ENCODE data around the gene ATP6V1B1.

ATP6V1B1 gene

DNA sequence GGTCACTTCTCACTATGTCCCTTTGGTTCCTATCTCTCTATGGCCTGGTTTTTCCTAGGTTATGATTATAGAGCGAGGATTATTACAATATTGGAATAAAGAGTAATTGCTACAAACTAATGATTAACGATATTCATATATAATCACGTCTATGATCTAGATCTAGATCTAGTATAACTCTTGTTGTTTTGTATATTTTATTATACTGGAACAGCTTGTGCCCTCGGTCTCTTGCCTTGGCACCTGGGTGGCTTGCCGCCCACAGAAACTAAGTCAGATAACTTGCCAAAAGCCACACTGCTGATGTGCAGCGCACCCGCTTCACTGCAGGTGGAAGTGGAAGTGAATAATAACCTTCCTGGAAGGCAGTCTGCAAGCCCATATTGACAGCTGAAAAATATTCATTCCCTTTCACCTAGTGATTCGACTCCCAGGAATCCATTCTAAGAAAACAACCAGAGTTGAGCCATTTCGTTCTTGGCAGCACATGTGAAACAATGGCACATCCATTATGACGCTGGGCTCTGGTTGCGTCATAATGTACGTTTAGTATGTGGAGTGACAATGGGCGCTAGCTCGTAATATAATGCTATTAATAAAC, 42.0 kb downstream of the ATP6V1B1 start:
- no peak for DNase-seq

DNA sequence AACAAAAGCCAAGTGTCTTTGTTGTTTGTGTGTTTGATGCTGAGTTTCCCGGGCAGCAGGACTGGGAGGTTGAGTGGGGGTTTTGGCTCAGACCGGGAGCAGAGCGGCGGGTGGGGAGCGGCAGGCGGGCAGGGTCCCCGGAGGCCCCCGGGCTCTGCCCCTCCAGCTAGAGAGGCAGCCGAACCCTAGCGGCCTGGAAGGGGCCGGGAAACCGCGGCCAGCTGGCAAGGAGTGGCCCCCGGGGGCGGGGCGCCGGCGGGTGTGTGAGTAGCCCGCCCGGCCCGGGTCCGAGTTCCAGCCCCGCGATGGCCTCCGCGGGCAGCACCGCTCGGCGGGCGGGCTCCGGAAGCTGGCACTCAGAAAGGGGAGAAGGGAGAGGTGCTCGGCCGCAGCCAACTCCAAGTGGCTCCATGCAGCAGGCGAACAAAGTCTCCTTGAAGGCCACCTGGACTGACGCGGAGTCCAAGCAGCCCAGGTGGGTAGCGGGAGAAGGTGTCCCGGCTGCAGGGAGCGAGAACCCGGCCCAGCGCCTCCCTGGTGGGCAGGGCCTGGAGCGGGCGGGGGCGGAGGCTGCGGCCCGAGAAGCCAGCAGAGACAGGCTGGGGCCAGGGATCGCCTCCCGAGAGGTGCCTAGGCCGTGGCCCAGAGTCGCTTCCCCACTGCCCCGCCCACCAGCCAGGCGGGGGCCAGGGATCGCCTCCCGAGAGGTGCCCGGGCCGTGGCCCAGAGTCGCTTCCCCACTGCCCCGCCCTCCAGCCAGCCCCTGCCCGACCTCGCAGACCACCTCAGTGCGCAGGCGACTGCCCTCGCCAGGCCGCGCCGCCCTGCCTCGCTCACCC, 42.9 kb downstream of the ATP6V1B1 start, which contains the start of gene ANKRD53:
ANKRD53 (plus strand) TSS at position 290 of the 839 bp plus-strand sequence; CDS start at position 306, 16 bp downstream.
- DNase-seq = no peak

DNA sequence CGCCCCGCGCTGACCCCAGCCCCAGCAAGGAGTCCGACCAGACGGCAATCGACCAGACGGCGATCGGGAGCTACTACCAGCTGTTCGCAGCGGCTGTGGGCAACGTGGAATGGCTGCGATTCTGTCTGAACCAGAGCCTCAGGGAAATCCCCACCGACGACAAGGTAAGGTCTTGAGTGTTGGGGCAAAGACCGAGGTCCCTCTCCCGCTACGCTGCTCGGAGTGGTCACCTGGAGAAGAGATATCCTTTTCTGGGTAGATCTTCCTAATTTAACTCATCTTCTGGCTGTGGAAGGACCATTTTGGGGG, 43.4 kb downstream of the ATP6V1B1 start:
- DNase-seq = no peak

DNA sequence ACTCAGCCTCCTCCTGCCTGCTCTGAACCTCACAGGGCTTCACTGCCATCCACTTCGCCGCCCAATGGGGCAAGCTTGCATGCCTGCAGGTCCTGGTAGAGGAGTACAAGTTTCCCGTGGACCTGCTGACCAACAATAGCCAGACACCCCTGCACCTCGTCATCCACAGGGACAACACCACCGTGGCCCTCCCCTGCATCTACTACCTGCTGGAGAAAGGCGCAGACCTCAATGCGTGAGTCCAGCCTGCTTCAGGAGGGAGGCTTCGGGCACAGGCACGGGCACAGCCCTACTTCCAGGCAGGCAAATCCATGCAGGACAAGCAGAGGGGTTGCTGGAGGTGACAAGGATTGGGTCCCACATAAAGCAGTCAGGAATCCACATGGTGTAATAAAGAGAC, 43.9 kb downstream of the ATP6V1B1 start:
- no peak for DNase-seq

DNA sequence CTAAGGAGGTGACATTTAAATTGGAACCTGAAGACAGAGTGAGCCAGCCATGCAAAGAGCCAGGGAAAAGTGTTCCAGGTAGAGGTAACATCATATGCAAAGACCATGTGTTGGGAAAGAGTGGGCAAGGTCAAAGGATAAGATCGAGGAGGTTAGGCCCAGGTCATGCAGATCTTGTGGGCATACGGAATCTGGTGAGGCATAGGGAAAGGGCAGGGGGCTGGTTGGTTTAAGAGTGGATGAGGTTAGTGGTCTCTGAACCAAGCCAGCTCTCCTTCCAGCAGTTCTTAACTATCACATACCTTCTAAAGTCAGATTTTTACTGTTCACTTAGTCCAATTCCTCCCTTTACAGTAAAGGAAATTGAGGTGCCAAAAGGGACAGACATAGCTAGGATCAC, 45.7 kb downstream of the ATP6V1B1 start:
- no peak for DNase-seq

DNA sequence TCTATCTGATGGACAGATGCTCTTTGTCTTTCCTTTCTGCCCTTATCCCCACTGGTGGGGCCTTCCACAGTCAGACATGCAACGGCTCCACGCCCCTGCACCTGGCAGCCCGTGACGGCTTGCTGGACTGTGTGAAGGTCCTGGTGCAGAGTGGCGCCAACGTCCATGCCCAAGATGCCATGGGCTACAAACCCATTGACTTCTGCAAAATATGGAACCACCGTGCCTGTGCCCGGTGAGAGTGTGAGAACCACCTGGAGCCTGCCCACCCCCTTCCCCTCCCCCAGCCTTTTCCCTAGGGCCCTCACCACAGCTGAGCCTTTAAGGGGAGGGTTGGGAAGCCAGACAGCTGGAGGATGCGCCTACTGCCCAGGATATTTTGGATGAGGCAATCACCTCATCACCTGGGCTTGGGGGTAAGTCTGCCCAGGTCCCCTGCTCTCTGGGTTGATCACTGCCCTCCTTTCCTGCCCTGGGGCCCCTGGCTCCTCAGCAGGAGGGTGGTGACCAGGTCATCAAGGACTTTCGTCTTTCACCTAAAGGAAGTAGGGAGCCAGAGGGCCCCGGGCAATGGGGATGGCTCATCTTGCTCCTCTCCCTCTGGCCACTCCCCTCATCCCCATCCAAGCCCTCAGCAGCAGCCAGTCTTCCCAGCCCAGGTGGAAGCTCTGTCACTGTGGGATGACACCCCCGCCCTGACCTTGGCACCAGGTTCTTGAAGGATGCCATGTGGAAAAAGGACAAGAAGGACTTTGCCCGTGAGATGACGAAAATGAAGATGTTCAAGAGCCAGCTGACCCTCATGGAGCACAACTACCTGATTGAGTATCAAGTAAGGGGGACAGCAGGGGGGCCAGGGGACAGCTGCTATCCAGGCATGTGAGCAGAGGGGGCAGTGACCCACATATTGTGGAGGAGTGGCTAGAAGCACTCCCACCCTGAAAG, 46.4 kb downstream of the ATP6V1B1 start:
- no peak for DNase-seq

DNA sequence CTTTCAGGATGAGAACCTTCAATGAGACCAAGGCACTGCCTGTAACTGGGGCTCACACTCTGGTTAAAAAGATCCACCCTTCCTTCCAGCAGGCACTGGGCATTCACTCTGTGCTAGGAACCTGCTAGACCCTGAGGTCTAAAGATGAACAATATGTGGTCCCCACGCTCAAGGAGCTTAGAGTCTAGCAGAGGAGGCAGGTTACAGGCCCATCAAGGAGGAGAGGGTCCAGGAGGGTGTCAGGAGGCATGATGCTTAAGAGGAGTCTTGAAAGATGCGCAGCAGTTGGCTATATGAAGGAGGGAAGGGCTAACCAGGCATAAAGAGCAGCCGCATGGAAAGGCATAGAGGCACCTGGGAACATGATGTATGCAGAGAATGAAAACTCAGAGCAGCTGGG, 47.3 kb downstream of the ATP6V1B1 start:
- DNase-seq = no peak

DNA sequence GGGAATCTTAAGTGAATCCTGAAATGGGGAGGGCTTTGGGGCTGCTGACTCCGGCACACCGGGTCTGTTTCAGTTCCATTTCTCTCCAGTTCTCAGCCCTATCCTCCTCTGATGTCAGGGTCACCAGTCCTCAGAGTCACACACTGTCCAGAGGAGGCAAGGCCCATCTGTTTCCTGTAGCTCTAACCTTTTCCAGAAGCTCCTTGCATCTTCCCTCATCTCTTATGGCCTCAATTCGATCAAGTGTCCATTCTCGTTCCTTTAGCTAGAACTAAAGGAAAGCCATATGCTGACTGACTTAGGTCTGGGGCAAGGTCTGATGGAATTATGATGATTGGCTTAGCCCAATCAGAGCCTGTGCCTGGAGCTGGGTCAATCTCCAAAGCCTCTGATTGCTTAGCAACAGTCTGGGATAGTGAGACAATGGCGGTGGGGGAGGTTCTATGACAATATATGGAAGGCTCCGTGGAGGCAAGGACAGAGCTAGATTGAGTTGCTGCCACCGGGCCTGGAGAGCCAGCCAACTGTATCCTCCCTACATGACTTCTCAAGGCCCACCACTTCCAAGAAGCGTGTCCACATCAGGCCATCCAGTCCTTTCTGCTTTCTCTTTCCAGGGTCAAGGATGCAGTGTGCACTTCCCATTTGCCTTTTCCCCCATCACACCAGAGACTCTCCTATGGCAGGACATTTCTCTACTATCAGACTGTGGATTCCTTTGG, 48.0 kb downstream of the ATP6V1B1 start:
- no peak for DNase-seq

DNA sequence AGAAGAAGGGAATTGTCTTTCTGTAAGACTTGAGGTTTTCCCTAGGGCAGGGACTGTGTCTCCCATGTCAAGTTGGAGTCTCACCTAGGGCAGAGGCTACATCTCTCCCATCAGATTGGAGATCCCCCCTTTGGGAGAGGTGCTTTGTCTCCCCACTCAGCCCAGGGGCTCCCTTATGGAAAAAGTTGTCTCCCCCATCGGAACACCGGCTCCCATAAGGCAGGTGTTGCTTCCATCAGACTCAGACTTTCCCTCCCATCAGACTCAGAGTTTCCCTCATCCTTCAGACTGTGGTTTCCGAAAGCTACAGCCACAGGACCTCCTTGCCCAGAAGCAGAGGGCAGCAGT, 48.5 kb downstream of the ATP6V1B1 start:
- no peak for DNase-seq

DNA sequence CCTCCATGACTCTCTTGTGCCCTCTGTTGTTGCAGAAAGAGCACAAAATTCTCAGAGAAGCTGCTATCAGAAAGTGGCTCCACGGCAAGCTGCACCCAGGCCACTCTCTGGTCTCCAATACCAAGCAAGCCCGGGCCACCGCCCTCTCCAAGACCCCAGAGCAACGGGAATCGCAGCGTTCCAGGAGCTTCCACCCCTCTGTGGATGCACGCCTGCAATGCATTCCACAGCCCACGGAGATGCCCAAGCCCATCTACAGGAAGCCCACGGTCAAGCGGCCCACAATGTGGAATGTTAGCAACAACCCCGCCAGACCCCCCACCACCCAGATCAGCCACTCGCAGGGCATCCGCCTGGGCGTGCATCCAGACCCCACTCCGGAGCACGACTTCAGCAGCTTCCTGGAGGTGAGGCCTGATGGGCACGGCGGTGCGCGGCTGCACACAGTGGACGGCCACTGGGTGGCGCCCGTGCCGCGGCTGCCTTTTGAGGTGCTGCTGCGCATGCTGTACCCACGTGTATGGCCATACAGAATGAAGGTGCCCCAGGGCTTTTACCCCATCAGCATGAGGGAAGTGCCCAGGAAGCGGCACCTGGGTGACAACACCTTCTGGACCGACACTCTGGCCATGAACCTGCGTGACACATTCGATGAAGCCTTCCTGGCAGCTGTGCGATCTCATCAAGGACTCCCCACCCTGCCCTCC, 49.0 kb downstream of the ATP6V1B1 start:
- no peak for DNase-seq

DNA sequence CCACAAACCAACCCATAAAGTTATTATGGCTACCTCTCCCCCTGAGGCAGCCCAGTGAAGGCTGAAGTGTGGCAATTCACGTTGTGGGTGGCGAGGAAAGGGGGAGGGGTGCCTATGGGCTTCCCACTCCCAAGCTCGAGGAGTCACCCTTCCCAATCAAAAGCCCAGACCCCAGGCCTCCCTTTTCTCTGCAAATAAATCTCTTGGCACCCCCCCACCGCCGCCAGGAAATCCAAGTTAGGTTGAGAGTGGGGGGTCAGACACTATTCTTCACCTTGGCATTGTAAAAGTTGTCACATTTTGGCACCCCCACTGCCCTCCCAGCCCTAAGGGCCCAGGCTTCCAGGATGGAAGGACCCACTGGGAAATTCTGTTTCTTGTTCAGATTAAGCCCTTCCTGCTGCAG, 49.6 kb downstream of the ATP6V1B1 start:
- DNase-seq = no peak

DNA sequence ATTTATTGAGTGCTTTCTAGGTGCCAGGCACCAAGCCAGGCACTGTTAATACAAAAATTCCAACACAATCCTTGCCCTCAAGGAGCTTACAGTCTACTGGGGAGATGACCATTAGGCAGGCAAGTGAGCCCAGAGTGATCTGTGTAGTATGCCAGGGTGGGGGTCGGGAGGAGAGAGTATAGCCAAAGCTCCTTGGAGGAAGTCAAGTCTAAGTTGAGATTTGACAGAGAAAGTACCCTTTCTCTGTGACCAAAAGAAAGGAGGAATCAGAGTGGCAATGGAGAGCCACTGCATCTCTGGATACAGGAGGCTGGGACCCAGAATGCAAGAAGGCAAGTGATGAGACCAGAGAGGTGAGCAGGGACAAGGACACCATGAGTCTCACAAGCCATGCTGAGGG, 50.3 kb downstream of the ATP6V1B1 start:
- no peak for DNase-seq

DNA sequence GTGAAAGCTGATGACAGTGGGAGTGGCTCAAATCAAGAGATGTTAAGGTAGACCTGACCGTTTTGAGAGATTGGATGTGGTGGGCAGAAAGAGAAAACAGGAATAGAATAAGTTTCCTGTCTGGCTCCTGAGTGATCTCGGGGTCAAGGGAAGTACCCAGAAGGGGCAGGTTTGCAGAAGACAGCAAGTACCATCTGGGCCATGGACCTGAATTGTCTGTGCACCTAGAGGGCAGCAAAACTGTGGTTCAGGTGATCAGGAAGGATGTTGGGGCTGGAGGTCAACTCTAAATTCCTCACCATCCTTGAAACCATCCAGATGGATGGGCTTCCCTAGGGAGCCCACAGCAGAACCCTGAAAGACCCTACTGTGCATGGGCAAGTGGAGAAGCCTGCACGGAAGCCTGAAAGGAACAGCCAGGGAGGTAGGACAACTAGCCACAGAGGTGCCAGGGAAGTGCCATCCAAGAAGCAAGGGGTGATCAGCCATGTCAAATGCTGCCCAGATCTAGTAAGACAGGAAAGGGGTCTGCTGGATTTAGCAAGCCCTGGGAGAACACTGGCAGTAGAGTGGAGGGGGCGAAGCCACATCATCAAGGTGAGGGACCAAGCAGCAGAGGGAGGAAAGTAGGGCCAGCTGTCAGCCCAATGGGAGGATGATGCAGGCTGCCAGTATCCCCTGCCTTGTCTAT, 50.9 kb downstream of the ATP6V1B1 start:
- DNase-seq = no peak

DNA sequence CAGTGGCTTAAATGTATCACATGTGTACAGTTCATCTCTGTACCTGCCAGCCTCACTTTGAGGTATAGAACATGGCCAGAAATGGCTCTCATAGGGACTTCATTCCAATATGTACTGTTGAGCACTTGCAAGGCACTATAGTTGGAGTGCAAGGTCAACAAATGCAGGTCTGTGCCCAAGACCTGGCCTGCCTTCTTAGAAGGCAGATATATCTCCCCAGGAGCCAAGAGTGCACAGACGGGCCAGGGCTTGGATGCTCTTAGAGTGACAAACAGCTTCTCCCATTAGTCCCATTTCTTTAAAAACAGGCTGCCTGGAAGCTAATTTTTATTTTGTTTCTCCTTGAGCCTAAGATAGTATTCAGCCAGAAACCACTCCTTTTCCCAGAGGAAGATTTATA, 51.7 kb downstream of the ATP6V1B1 start:
- no peak for DNase-seq

DNA sequence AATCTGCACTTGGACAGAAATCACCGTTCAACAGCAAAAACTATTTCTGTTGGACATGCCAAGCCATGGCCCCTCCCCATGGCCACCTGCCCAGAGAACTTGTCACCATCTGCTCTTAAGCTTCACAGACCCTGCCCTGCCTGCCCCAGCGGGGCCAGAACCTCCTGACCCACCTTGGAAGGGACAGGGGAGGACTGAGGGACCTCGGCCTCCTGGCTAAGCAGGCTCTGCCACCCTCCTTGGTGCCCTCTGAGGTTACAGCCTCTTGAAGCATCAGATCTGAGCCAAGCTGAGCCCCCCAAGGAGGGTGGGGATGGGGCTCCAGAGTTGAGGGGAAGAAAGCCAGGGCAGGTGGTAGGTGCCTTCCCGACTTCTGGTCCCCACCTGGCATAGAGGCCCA, 52.5 kb downstream of the ATP6V1B1 start:
- DNase-seq = no peak

DNA sequence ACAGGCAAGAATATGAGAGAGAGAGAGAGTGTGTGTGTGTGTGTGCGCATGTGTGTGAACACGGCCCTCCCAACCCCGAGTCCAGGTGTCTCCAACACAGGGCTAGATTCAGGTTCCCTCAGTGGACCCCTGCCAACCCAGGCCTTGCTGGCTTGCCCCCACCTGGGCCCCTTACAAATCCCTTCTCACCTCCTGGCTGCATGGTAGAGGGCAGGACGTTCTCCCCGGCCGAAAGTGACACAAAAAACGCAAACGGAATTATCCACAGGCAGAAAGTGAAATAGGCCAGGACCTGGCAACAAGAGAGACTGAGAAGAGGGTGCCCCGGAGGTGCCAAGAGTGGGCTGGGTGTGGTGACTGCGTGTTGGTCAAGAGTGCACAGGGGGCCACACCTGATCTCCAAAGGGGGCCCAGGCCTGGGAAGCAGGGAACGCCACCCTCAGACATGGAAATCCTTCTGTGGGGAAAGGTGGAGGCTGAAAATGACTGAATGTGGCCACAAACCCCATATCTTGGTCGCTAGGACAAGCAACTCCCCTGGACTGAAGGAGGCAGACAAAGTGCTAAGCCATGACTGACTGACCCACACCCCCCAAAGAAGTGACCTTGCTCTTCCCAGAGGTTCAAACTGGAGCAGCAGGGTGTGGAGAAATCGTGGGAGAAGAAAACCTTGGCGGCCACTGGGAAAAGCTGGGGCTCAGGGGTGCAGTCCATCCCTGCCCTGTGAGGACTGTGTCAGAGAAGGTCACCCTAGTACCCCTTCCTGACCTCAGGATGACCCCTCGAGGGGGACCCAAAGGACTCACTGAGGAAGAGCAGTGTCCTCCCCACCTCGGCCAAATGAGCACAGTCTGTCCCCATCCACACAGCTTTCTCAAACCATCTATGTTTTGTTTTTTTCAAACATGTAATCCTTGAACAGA, 53.3 kb downstream of the ATP6V1B1 start:
- no peak for DNase-seq

DNA sequence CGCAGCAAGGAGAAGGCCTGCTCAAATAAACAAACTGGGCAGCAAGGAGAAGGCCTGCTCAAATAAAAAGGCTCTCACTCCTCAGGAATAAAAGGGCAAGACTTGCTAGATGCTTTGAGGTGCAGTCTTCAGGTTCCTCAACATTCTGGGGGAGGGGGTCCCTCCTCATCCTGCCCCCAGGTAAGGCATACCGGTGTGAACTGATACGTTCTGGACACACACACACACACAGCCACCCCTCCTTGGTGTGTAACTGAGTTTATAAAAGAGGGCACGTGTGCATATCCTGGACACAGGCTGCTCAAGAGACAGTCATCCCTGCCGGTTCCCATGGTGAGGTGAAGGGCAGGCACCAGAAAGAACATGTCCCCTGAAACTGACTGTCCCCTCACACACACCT, 54.5 kb downstream of the ATP6V1B1 start:
- DNase-seq = no peak

DNA sequence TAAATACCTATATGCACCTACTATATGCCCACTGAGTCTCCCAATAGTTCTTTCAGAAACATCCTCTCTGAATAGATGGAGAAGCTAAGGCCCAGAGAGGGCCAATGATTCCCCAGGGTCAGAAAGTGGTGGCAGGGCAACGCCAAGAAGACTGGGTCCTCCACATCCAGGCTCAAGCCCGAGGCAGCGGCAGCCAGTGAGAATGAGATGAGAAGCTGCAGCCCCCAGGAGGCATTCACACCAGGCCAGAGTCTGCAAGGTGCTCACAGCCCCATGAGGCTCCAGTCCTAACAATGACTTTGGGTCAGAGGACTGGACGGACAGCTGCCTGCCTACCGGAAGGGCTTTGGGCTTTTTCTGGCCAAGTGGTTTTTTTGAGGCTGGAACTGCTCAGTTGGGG, 55.4 kb downstream of the ATP6V1B1 start:
- DNase-seq = no peak

DNA sequence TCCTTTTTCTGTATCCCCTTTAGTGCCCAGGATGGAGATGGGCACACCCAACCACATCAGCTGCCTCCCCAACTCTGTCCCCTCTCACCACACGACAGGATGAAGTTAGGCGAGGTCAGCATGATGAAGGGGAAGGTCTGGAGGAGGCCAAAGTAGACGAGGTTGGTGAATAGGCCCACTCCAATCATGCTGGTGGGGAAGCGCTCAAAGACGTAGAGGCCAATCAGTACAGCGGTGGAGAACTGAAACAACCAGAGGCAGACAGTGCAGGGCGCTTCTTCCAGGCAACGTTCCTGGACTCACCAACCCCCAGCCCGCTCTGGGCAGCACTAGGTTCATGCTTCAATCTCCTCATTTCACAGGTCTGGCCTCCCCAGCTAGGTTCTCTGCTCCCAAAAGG, 56.0 kb downstream of the ATP6V1B1 start:
- DNase-seq = no peak
